ENCODE measurements around the gene RRM2. TPM values are rescaled to one million over a fixed set of nuclear protein-coding genes. Genes with fewer than 3 reads are reported as not detected.

The RRM2 gene
- total RNA-seq, 1 donor from 2014 or later: 1.8 TPM

DNA sequence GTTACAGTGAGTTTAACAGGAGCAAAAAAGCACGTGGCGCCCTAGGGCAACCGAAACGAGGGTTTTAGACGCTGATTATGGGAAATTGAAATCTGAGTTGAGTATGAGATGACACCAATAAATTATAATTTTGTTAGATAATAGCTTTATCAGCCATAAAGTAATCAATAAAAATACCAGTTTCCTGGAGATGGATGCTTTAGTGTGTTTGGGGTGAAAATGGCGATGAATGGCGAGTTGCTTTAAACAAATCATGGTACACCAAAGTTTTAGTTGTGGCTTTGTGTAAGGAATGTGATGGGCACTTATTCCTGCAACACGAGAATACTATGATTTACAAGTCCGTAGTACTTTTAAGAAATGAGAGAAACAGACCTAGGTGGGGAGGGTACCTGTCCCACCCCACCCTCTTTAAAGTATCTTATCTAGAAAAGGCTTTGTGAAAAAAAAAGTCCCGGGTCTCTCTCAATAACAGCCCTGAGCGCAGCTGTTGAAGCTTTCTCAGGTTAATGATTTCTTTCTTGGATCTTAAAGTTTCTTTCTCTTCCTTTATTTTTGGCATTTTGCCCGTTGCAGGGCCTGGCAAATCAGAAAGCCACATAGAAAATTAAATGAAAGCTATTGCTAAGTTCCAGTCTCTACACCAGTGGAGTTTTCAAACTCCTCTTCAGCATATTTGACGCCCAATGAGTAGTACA, 1.5 kb upstream of the RRM2 start:
- H3K36me3 ChIP-seq (ENCODE audit: control insufficient read depth, insufficient read depth, low read length): no peaks in the 10 kb centered on the region
- H3K27me3 ChIP-seq (ENCODE audit: control insufficient read depth, insufficient read depth, low read length): no peaks in the 10 kb centered on the region
- FAIRE-seq: no peak
- no peak for DNase-seq (ENCODE audit: low read depth)
- TF ChIP-seq, protein P1, sequence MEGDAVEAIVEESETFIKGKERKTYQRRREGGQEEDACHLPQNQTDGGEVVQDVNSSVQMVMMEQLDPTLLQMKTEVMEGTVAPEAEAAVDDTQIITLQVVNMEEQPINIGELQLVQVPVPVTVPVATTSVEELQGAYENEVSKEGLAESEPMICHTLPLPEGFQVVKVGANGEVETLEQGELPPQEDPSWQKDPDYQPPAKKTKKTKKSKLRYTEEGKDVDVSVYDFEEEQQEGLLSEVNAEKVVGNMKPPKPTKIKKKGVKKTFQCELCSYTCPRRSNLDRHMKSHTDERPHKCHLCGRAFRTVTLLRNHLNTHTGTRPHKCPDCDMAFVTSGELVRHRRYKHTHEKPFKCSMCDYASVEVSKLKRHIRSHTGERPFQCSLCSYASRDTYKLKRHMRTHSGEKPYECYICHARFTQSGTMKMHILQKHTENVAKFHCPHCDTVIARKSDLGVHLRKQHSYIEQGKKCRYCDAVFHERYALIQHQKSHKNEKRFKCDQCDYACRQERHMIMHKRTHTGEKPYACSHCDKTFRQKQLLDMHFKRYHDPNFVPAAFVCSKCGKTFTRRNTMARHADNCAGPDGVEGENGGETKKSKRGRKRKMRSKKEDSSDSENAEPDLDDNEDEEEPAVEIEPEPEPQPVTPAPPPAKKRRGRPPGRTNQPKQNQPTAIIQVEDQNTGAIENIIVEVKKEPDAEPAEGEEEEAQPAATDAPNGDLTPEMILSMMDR (IDR thresholded peaks at IDR 0.05; ENCODE audit: insufficient read depth, low read length, severe bottlenecking): no peak
- peak overlapping the region; percentile 50 for H3K4me3 ChIP-seq (ENCODE audit: low read depth, low read length)

DNA sequence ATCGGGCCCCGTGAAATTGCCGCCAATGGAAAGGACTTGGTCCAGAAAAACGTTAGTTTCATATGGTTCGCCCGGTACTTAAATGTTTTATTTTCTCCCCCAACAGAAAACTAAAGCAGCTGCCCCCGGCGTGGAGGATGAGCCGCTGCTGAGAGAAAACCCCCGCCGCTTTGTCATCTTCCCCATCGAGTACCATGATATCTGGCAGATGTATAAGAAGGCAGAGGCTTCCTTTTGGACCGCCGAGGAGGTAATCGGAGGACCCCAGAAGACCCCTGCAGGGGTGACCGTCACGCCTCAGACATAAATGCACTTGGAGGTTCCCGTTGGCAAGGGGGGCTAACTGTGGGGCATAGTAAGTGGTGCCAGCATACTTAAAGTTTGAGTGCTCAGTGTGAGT, 742 bp downstream of the RRM2 start:
- no peak for DNase-seq (ENCODE audit: low read depth)
- peak overlapping the region; percentile 64 for H3K4me3 ChIP-seq (ENCODE audit: low read depth, low read length)
- FAIRE-seq: no peak
- no peaks in the 10 kb centered on the region for H3K27me3 ChIP-seq (ENCODE audit: control insufficient read depth, insufficient read depth, low read length)
- TF ChIP-seq, protein P1 (IDR thresholded peaks at IDR 0.05; ENCODE audit: insufficient read depth, low read length, severe bottlenecking): no peak
- no peaks in the 10 kb centered on the region for H3K36me3 ChIP-seq (ENCODE audit: control insufficient read depth, insufficient read depth, low read length)

DNA sequence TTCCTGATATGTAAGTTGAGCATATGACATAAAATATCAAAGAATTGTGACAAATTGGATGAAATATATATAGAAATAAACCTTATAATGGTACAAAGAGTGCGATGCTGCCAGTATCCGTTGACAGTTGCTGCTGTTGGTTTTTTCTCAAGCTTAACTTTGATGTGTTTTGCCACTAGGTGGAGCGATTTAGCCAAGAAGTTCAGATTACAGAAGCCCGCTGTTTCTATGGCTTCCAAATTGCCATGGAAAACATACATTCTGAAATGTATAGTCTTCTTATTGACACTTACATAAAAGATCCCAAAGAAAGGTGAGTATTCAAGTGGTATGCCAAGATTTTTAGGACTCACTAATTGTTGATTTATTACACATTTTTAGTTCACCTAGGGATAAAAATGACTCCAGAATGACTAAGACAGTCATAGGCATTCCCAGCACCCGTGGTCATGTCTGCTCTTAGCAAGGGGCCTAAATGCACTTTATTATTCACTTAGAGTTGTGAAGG, 2.1 kb downstream of the RRM2 start:
- Histone ChIP-seq H3K4me3 (ENCODE audit: low read depth, low read length) (no peak overlapping the region), H3K36me3 (ENCODE audit: control insufficient read depth, insufficient read depth, low read length) (no peaks in the 10 kb centered on the region), H3K27me3 (ENCODE audit: control insufficient read depth, insufficient read depth, low read length) (no peaks in the 10 kb centered on the region)
- peak; percentile 86 for DNase-seq (ENCODE audit: low read depth)
- TF ChIP-seq, protein P1 (IDR thresholded peaks at IDR 0.05; ENCODE audit: insufficient read depth, low read length, severe bottlenecking): peak; percentile 47
- no peak for FAIRE-seq

DNA sequence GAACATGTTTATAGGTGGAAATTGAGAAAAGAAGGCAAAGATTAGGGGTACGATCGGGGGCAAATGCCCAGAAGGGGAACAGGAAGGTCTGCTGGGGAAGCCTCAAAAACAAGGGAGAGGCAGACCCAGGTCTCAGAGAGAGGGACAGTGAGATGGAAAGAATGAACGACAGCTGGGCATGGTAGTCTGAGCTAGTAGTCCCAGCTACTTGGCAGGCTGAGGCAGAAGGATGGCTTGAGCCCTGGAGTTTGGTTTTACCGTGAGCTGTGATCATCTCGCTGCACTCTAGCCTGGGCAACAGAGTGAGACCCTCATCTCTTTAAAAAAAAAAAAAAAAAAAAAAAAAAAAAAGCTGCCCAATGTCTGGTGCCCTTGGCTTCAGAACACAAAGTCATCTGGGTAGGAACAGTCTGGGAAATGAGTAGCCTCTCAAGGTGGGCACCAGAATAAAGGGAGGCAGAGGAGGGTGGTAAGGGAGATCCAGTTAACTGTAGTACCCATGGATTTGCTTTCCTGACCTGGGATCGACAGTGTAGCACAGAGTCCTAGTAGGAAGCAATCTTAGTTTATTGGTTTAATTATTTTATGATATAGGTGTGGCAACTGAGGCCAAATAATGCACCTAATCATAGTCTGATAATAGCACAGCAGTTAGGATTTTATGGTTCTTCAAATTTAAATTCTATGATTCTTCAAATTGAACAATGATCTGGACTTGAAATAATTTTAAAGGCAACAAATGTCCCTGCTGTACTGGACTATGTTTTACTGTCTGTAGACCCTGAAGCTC, 3.5 kb downstream of the RRM2 start:
- no peak for FAIRE-seq
- TF ChIP-seq, protein P1 (IDR thresholded peaks at IDR 0.05; ENCODE audit: insufficient read depth, low read length, severe bottlenecking): no peak
- no peaks in the 10 kb centered on the region for H3K36me3 ChIP-seq (ENCODE audit: control insufficient read depth, insufficient read depth, low read length)

DNA sequence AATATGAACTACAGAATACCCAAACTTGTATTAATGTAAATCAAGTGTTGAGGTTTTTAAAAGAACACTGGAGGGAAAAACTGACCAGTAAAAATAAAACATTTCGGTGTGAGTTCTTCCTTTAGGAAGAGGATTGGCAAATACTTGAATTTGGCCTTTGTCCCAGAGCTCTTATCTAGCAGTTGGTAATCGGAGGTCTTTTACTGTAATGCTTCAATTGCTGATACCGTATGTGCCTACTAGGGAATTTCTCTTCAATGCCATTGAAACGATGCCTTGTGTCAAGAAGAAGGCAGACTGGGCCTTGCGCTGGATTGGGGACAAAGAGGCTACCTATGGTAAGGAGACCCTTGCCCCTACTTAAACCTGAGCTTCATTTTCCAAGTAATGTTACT, 4.1 kb downstream of the RRM2 start:
- TF ChIP-seq, protein P1 (IDR thresholded peaks at IDR 0.05; ENCODE audit: insufficient read depth, low read length, severe bottlenecking): no peak
- Histone ChIP-seq H3K4me3 (ENCODE audit: low read depth, low read length) (no peak overlapping the region), H3K36me3 (ENCODE audit: control insufficient read depth, insufficient read depth, low read length) (no peaks in the 10 kb centered on the region), H3K27me3 (ENCODE audit: control insufficient read depth, insufficient read depth, low read length) (no peaks in the 10 kb centered on the region)
- no peak for FAIRE-seq
- DNase-seq (ENCODE audit: low read depth): no peak

More for the DNA sequence above, 3.5 kb downstream of the RRM2 start:
- H3K27me3 ChIP-seq (ENCODE audit: control insufficient read depth, insufficient read depth, low read length): no peaks in the 10 kb centered on the region
- DNase-seq (ENCODE audit: low read depth): no peak
- H3K4me3 ChIP-seq (ENCODE audit: low read depth, low read length): no peak overlapping the region
